Superior temporal gyrus (tissue), 1 donor: Measurements from ENCODE around the gene TMEM254.
"Not testable (repeated sequence)": the region's sequence is repeated elsewhere in the genome, so short reads cannot be mapped to it uniquely, and the experiment has no call there.

Source experiments
- DNase-seq: peaks from one replicate; pipeline ENCODE4 v3.0.0-alpha.2; 2016; ENCODE audit errors: extremely low spot score

TMEM254 gene

GRCh38 chr10:80078448-80079311 is at the start of gene TMEM254:
TSS of gene TMEM254 (plus strand) at chr10:80078665. CDS start at chr10:80078700, 35 bp downstream.
- peak; percentile 94 for DNase-seq

GRCh38 chr10:80029205-80029604 is 49.3 kb upstream of the TMEM254 start:
- DNase-seq: not testable (repeated sequence)

GRCh38 chr10:80029865-80030264 is 48.6 kb upstream of the TMEM254 start:
- DNase-seq: not testable (repeated sequence)

GRCh38 chr10:80032503-80032902 is 46.0 kb upstream of the TMEM254 start:
- DNase-seq: no peak

- DNase-seq: not testable (repeated sequence)
These were observed 43.7 kb upstream of the TMEM254 start for GRCh38 chr10:80034766-80035165.

GRCh38 chr10:80035430-80035829 is 43.0 kb upstream of the TMEM254 start:
- not testable (repeated sequence) for DNase-seq

- not testable (repeated sequence) for DNase-seq
These were observed 41.5 kb upstream of the TMEM254 start for GRCh38 chr10:80036921-80037500.

GRCh38 chr10:80038226-80038625 is 40.2 kb upstream of the TMEM254 start:
- DNase-seq: not testable (repeated sequence)

GRCh38 chr10:80041162-80041561 is 37.3 kb upstream of the TMEM254 start:
- DNase-seq: no peak

- DNase-seq: not testable (repeated sequence)
These were observed 33.5 kb upstream of the TMEM254 start for GRCh38 chr10:80044935-80045334.

- DNase-seq: peak; percentile 81
These were observed 31.6 kb upstream of the TMEM254 start for GRCh38 chr10:80046629-80047441.

- no peak for DNase-seq
These were observed 27.7 kb upstream of the TMEM254 start for GRCh38 chr10:80050752-80051151.

GRCh38 chr10:80051993-80052392 is 26.5 kb upstream of the TMEM254 start:
- no peak for DNase-seq

- DNase-seq: no peak
These were observed 22.7 kb upstream of the TMEM254 start for GRCh38 chr10:80055760-80056159.

- no peak for DNase-seq
These were observed 21.3 kb upstream of the TMEM254 start for GRCh38 chr10:80057171-80057570.

GRCh38 chr10:80064120-80064886 is 14.2 kb upstream of the TMEM254 start:
- no peak for DNase-seq

- DNase-seq: no peak
These were observed 11.7 kb upstream of the TMEM254 start for GRCh38 chr10:80066809-80067208.

- not testable (repeated sequence) for DNase-seq
These were observed 10.6 kb upstream of the TMEM254 start for GRCh38 chr10:80067821-80068220.

- DNase-seq: no peak
These were observed 10.2 kb upstream of the TMEM254 start for GRCh38 chr10:80068270-80068669.

GRCh38 chr10:80070057-80070456 is 8.4 kb upstream of the TMEM254 start:
- DNase-seq: peak; percentile 90

GRCh38 chr10:80072584-80072983 is 5.9 kb upstream of the TMEM254 start:
- no peak for DNase-seq
